ENCODE measurements around the gene CD79A. TPM values are rescaled to one million over a fixed set of nuclear protein-coding genes. Genes with fewer than 3 reads are reported as not detected.

Gene CD79A
- total RNA-seq, 1 donor from 2014 or later, result 3.5 TPM

- DNase-seq, result peak; percentile 97
Measured at GRCh38 chr19:41883821-41884733, 7.0 kb downstream of the CD79A start.

GRCh38 chr19:41886761-41887710 is 10.0 kb downstream of the CD79A start:
- DNase-seq, result no peak

GRCh38 chr19:41887711-41888382 is 10.8 kb downstream of the CD79A start:
- DNase-seq, result peak; percentile 51

GRCh38 chr19:41888926-41889325 is 11.8 kb downstream of the CD79A start:
- DNase-seq, result no peak

GRCh38 chr19:41889896-41890295 is 12.8 kb downstream of the CD79A start:
- no peak for DNase-seq

GRCh38 chr19:41890936-41891335 is 13.9 kb downstream of the CD79A start:
- DNase-seq, result no peak

GRCh38 chr19:41892173-41892902 is 15.3 kb downstream of the CD79A start:
- no peak for DNase-seq

GRCh38 chr19:41893899-41894298 is 16.8 kb downstream of the CD79A start:
- no peak for DNase-seq

GRCh38 chr19:41894350-41894749 is 17.3 kb downstream of the CD79A start:
- DNase-seq, result no peak

- no peak for DNase-seq
Measured at GRCh38 chr19:41895745-41896580, 18.9 kb downstream of the CD79A start.

GRCh38 chr19:41896581-41896942 is 19.5 kb downstream of the CD79A start:
- no peak for DNase-seq

GRCh38 chr19:41897181-41897580 is 20.1 kb downstream of the CD79A start:
- DNase-seq, result no peak

- no peak for DNase-seq
Measured at GRCh38 chr19:41897820-41898219, 20.7 kb downstream of the CD79A start.

GRCh38 chr19:41898235-41898634 is 21.2 kb downstream of the CD79A start:
- DNase-seq, result no peak

GRCh38 chr19:41901707-41902360 is 24.8 kb downstream of the CD79A start:
- no peak for DNase-seq

GRCh38 chr19:41902594-41902993 is 25.5 kb downstream of the CD79A start:
- DNase-seq, result no peak

- DNase-seq, result no peak
Measured at GRCh38 chr19:41903193-41903953, 26.3 kb downstream of the CD79A start.

GRCh38 chr19:41904118-41904870 is 27.2 kb downstream of the CD79A start:
- DNase-seq, result no peak
